Measurements from ENCODE around the gene RNF181.

Gene RNF181

GRCh38 chr2:85549095-85549494 lies 46.5 kb upstream of the RNF181 start:
- ATAC-seq = no peak
- no peak for TF ChIP-seq OSR1 (CRISPR knock-in tag; IDR thresholded peaks at IDR 0.05)

- TF ChIP-seq GLIS3 (CRISPR knock-in tag; IDR thresholded peaks at IDR 0.05) (no peak), CREB5 (CRISPR knock-in tag; IDR thresholded peaks at IDR 0.05; ENCODE audit: low read depth) (no peak), ZNF8 (CRISPR knock-in tag; IDR thresholded peaks at IDR 0.05) (no peak), POU6F1 (CRISPR knock-in tag; IDR thresholded peaks at IDR 0.05; ENCODE audit: borderline replicate concordance, low read depth) (no peak), PATZ1 (CRISPR knock-in tag; IDR thresholded peaks at IDR 0.05; ENCODE audit: borderline replicate concordance) (no peak), CSRNP3 (CRISPR knock-in tag; IDR thresholded peaks at IDR 0.05) (no peak), CSDC2 (CRISPR knock-in tag; IDR thresholded peaks at IDR 0.05) (no peak), SNAI2 (CRISPR knock-in tag; IDR thresholded peaks at IDR 0.05) (no peak), RARB (CRISPR knock-in tag; IDR thresholded peaks at IDR 0.05) (no peak), BACH2 (CRISPR knock-in tag; IDR thresholded peaks at IDR 0.05; ENCODE audit: borderline replicate concordance) (no peak), ARNTL (CRISPR knock-in tag; IDR thresholded peaks at IDR 0.05; ENCODE audit: borderline replicate concordance, low read depth) (no peak), ESRRG (CRISPR knock-in tag; IDR thresholded peaks at IDR 0.05) (no peak), ZNF565 (CRISPR knock-in tag; conservative IDR thresholded peaks at IDR 0.05; ENCODE audit: low read depth) (no peak), TCF4 (CRISPR knock-in tag; IDR thresholded peaks at IDR 0.05; ENCODE audit: borderline replicate concordance) (no peak), ZFP30 (CRISPR knock-in tag; IDR thresholded peaks at IDR 0.05) (no peak), TSHZ2 (CRISPR knock-in tag; IDR thresholded peaks at IDR 0.05) (no peak), PPARA (CRISPR knock-in tag; IDR thresholded peaks at IDR 0.05; ENCODE audit: borderline replicate concordance) (no peak), ZC3H10 (CRISPR knock-in tag; IDR thresholded peaks at IDR 0.05) (no peak), TOX (CRISPR knock-in tag; IDR thresholded peaks at IDR 0.05; ENCODE audit: borderline replicate concordance) (no peak), ISL1 (CRISPR knock-in tag; IDR thresholded peaks at IDR 0.05) (no peak)
Observed at GRCh38 chr2:85549826-85550225, 45.7 kb upstream of the RNF181 start.

GRCh38 chr2:85550486-85550885 lies 45.1 kb upstream of the RNF181 start:
- ATAC-seq = no peak
- TF ChIP-seq CREB5 (CRISPR knock-in tag; IDR thresholded peaks at IDR 0.05; ENCODE audit: low read depth) (no peak), TCF4 (CRISPR knock-in tag; IDR thresholded peaks at IDR 0.05; ENCODE audit: borderline replicate concordance) (no peak), TOX (CRISPR knock-in tag; IDR thresholded peaks at IDR 0.05; ENCODE audit: borderline replicate concordance) (no peak), PATZ1 (CRISPR knock-in tag; IDR thresholded peaks at IDR 0.05; ENCODE audit: borderline replicate concordance) (no peak), SNAI2 (CRISPR knock-in tag; IDR thresholded peaks at IDR 0.05) (no peak), OSR1 (CRISPR knock-in tag; IDR thresholded peaks at IDR 0.05) (no peak), ARNTL (CRISPR knock-in tag; IDR thresholded peaks at IDR 0.05; ENCODE audit: borderline replicate concordance, low read depth) (no peak), ZFP30 (CRISPR knock-in tag; IDR thresholded peaks at IDR 0.05) (no peak), ZFP3 (CRISPR knock-in tag; IDR thresholded peaks at IDR 0.05) (no peak), ZNF70 (CRISPR knock-in tag; IDR thresholded peaks at IDR 0.05) (no peak), BACH2 (CRISPR knock-in tag; IDR thresholded peaks at IDR 0.05; ENCODE audit: borderline replicate concordance) (no peak), ZNF565 (CRISPR knock-in tag; conservative IDR thresholded peaks at IDR 0.05; ENCODE audit: low read depth) (no peak), ZC3H10 (CRISPR knock-in tag; IDR thresholded peaks at IDR 0.05) (no peak), GLIS3 (CRISPR knock-in tag; IDR thresholded peaks at IDR 0.05) (no peak), PPARA (CRISPR knock-in tag; IDR thresholded peaks at IDR 0.05; ENCODE audit: borderline replicate concordance) (no peak)

More at GRCh38 chr2:85549826-85550225, 45.7 kb upstream of the RNF181 start:
- peak; percentile 45 for ATAC-seq

Data from SK-N-SH treated with all-trans-retinoic acid at 6 μM for 48 hours (cell line).